ENCODE measurements around the gene COL26A1. TPM values are rescaled to one million over a fixed set of nuclear protein-coding genes. Genes with fewer than 3 reads are reported as not detected.

The COL26A1 gene
- total and polyA plus RNA-seq, 2 of the 4 experiments (the other 2 are of a cell fraction) = not detected

GRCh38 chr7:101333912-101334311 is 28.8 kb upstream of the COL26A1 start:
- BruUV-seq (replicated peaks) = no TSS peak
- Histone ChIP-seq H4K8ac (ENCODE audit: low read depth in 2 of 2, low read length in 2 of 2) (no peak overlapping the region), H3K79me1 (ENCODE audit: low read depth in 1 of 2, low read length in 2 of 2) (no peaks in the 10 kb centered on the region), H4K20me1 (ENCODE audit: insufficient read depth, low read length) (no peaks in the 10 kb centered on the region), H3K27ac (ENCODE audit: insufficient read depth, low read length) (no peak overlapping the region), H3K4ac (ENCODE audit: low read depth, low read length) (no peak overlapping the region), H2BK20ac (ENCODE audit: low read depth, low read length) (no peak overlapping the region), H2BK5ac (ENCODE audit: low read depth, low read length, poor library complexity, severe bottlenecking) (no peak overlapping the region), H3K4me1 (ENCODE audit: control insufficient read depth, insufficient read depth, low read length) (no peaks in the 10 kb centered on the region), H2AK9ac (replicated peaks; ENCODE audit: low read depth, low read length, poor library complexity) (no peak overlapping the region), H3K9me1 (ENCODE audit: insufficient read depth, low read length) (no peaks in the 10 kb centered on the region), H3K14ac (replicated peaks; ENCODE audit: low read depth, low read length) (no peak overlapping the region), H2AFZ (replicated peaks; ENCODE audit: low read length, poor library complexity) (no peak overlapping the region), H3K9ac (ENCODE audit: low read depth, low read length) (no peak overlapping the region), H3K27me3 (ENCODE audit: control insufficient read depth, insufficient read depth, low read length) (peaks cover 8% of the 10 kb centered on the region), H2BK120ac (ENCODE audit: low read depth, low read length) (no peak overlapping the region), H2BK15ac (ENCODE audit: low read depth, low read length) (no peak overlapping the region), H4K91ac (ENCODE audit: insufficient read depth, low read depth, low read length) (no peak overlapping the region), H3K4me3 (ENCODE audit: insufficient read depth, low read depth, low read length) (no peak overlapping the region), H3K18ac (ENCODE audit: low read depth, low read length) (no peak overlapping the region), H2AK5ac (ENCODE audit: low read depth, low read length) (no peak overlapping the region), H4K5ac (ENCODE audit: low read depth, low read length) (no peak overlapping the region), H3K23ac (ENCODE audit: low read depth, low read length) (no peak overlapping the region), H3K36me3 (ENCODE audit: control insufficient read depth, insufficient read depth, low read length) (no peaks in the 10 kb centered on the region), H3K9me3 (ENCODE audit: control insufficient read depth, insufficient read depth, low read length) (no peaks in the 10 kb centered on the region), H3K56ac (ENCODE audit: extremely low read depth, insufficient read depth, low read length) (no peak overlapping the region), H3K4me2 (ENCODE audit: low read depth, low read length) (no peak overlapping the region)
- no peak for ATAC-seq (ENCODE audit: low read depth)
- POLR2A ChIA-PET (ENCODE audit: unreplicated experiment) = no interaction called here
- TF ChIP-seq RCOR1 (IDR thresholded peaks at IDR 0.05; ENCODE audit: insufficient replicate concordance, low read length) (no peak), FOS (IDR thresholded peaks at IDR 0.05; ENCODE audit: low read depth, low read length) (no peak), RFX5 (IDR thresholded peaks at IDR 0.05; ENCODE audit: low read depth, low read length) (no peak), NFE2L2 (IDR thresholded peaks at IDR 0.05; ENCODE audit: low read depth, low read length) (no peak), CTCF (conservative IDR thresholded peaks at IDR 0.05; ENCODE audit: low read depth, low read length) (no peak)
- 50% methylated on average over 4 of the region's 5 CpGs; no CpG with 5 or more reads in 1 of the 2 experiments for WGBS, 2 experiments (ENCODE audit: extremely low coverage in 2 of 2, insufficient read length in 1 of 2)
- in situ Hi-C loops (cut with MboI; ENCODE audit: low sequenced_read_pairs) = no loop called here
- dilution Hi-C loops (cut with HindIII; ENCODE audit: low sequenced_read_pairs, unreplicated experiment) = no loop called here
- CTCF ChIA-PET = interaction anchor here (0.5 kb wide), 1 partner anchor 189 kb away, joined by 6 read pairs; no protein-coding TSS in a partner anchor
- no peak for DNase-seq
- intact Hi-C loops (cut with micrococcal nuclease) = no loop called here
